22Rv1 (cell line): ENCODE data around the gene KNDC1.

Experiments
- H3K27ac ChIP-seq: fragments of 450-650 bp; 2 replicates; pipeline ENCODE4 v1.5.1; 2017
- CTCF ChIP-seq: fragments of 450-650 bp; IDR thresholded peaks from 2 replicates; pipeline ENCODE4 v1.5.1; 2017; ENCODE audit warnings: mild to moderate bottlenecking
- ZFX ChIP-seq: fragments of 450-650 bp; IDR thresholded peaks from 2 replicates; pipeline ENCODE4 v1.6.1; 2017; ENCODE audit warnings: antibody characterized with exemption, borderline replicate concordance

Gene KNDC1

GRCh38 chr10:133189256-133189655 lies 29.2 kb downstream of the KNDC1 start:
- TF ChIP-seq ZFX (no peak), CTCF (no peak)
- H3K27ac ChIP-seq = no peak overlapping the region

GRCh38 chr10:133189726-133190125 lies 29.7 kb downstream of the KNDC1 start:
- no peak overlapping the region for H3K27ac ChIP-seq
- no peak for TF ChIP-seq CTCF
- TF ChIP-seq ZFX = no peak

DNA sequence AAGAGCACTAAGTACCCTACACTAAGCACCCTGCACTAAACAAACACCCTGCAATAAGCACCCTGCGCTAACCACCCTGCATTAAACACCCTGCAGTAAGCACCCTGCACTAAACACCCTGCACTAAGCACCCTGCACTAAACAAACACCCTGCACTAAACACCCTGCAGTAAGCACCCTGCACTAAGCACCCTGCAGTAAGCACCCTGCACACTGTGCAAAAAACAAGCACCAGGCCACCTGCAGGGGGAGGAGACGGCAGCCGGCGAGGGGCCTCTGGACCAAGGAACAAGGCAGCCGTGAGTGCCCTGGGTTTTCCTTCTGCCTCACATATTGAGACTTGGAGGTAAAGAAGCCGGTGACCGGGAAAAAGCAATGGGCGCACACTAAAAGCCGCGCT lies 30.2 kb downstream of the KNDC1 start:
- H3K27ac ChIP-seq = no peak overlapping the region
- no peak for TF ChIP-seq ZFX

- TF ChIP-seq ZFX = no peak
- TF ChIP-seq CTCF = no peak
- no peak overlapping the region for H3K27ac ChIP-seq
Observed at GRCh38 chr10:133191651-133192050, 31.6 kb downstream of the KNDC1 start.

GRCh38 chr10:133194151-133194550 lies 34.1 kb downstream of the KNDC1 start:
- TF ChIP-seq ZFX (no peak), CTCF (no peak)
- H3K27ac ChIP-seq = no peak overlapping the region

GRCh38 chr10:133195096-133195495 lies 35.1 kb downstream of the KNDC1 start:
- TF ChIP-seq CTCF = no peak
- TF ChIP-seq ZFX = no peak
- no peak overlapping the region for H3K27ac ChIP-seq

GRCh38 chr10:133195611-133196010 lies 35.6 kb downstream of the KNDC1 start:
- H3K27ac ChIP-seq = no peak overlapping the region
- TF ChIP-seq CTCF (no peak), ZFX (no peak)

GRCh38 chr10:133196221-133196915 lies 36.3 kb downstream of the KNDC1 start:
- H3K27ac ChIP-seq = no peak overlapping the region
- TF ChIP-seq ZFX = no peak
- TF ChIP-seq CTCF = no peak
